SHP77 treated with DMSO at 0.1 percent for 48 hours (cell line): Measurements from ENCODE around the gene WDR62.
A peak's percentile ranks its signal among the peaks of the same experiment; 100 is the strongest.

Experiments
- DNase-seq: peaks from one replicate; lab custom pipeline; 2025; lab: John Stamatoyannopoulos, UW

The WDR62 gene

GRCh38 chr19:36140304-36141038 is 85.8 kb downstream of the WDR62 start:
- peak; percentile 70 for DNase-seq

- peak; percentile 52 for DNase-seq
Measured at GRCh38 chr19:36141039-36141927, 86.6 kb downstream of the WDR62 start.

DNA sequence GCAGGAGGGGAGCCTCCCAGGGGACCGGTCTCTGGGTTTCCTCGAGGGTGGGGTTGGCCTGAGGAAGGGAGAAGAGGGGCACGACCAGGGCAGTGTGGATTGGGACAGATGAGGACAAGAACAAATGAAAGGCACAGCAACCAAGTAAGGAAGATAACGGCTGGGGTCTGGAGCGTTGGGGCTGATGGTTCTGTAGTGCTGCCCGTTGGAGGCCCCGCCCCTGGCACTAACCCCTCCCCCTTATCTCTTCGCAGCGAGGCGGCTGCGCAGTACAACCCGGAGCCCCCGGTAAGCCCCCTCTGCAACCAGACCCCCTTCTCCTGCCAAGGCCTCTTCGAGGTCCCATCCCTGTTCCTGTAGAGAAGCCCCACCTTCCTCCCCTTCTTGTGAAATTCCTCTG is 87.3 kb downstream of the WDR62 start:
- DNase-seq: no peak

GRCh38 chr19:36142496-36142895 is 87.8 kb downstream of the WDR62 start:
- no peak for DNase-seq

GRCh38 chr19:36144624-36145023 is 89.9 kb downstream of the WDR62 start:
- DNase-seq: no peak

- DNase-seq: no peak
Measured at GRCh38 chr19:36149673-36150406, 95.1 kb downstream of the WDR62 start.

- no peak for DNase-seq
Measured at GRCh38 chr19:36150586-36150985, 95.9 kb downstream of the WDR62 start.

- DNase-seq: no peak
Measured at GRCh38 chr19:36151144-36152018, 96.7 kb downstream of the WDR62 start.

GRCh38 chr19:36152019-36152351 is 97.3 kb downstream of the WDR62 start:
- no peak for DNase-seq

- DNase-seq: no peak
Measured at GRCh38 chr19:36152352-36153091, 97.8 kb downstream of the WDR62 start, which contains the start of gene COX7A1. COX7A1 (minus strand) TSS chr19:36152447; CDS start chr19:36152407, 40 bp downstream.

GRCh38 chr19:36153126-36153525 is 98.4 kb downstream of the WDR62 start:
- no peak for DNase-seq
